Liver (tissue), 9 donors: ENCODE data around the gene LCN12. TPM values are rescaled to one million over a fixed set of nuclear protein-coding genes. Genes with fewer than 3 reads are reported as not detected.

Experiments used
- DNase-seq: peaks from one replicate; pipeline ENCODE4 v3.0.0-alpha.2; 2017; ENCODE audit warnings: low spot score
- H3K27ac ChIP-seq, 2 donors: one replicate each; pipeline ENCODE4 v1.7.0; 2013; ENCODE audit warnings: inconsistent platforms in 2 of 2, low read length in 2 of 2, control low read depth in 1 of 2, low read depth in 1 of 2, mild to moderate bottlenecking in 1 of 2
- H3K27me3 ChIP-seq, 4 donors: one replicate each; pipeline versions ENCODE4 v1.6.1 to v1.7.0; 2013; ENCODE audit warnings: low read length in 3 of 4, inconsistent platforms in 1 of 4, mild to moderate bottlenecking in 1 of 4, moderate library complexity in 1 of 4; ENCODE audit not compliant: control insufficient read depth in 4 of 4, insufficient read depth in 4 of 4
- H3K36me3 ChIP-seq, 4 donors: one replicate each; pipeline versions ENCODE4 v1.6.1 to v1.7.0; 2013; ENCODE audit warnings: low read length in 3 of 4, mild to moderate bottlenecking in 3 of 4, low read depth in 1 of 4, moderate library complexity in 1 of 4; ENCODE audit not compliant: control insufficient read depth in 4 of 4, insufficient read depth in 3 of 4
- H3K4me1 ChIP-seq, 4 donors: one replicate each; pipeline versions ENCODE4 v1.6.1 to v1.7.0; 2013; ENCODE audit warnings: low read length in 3 of 4, mild to moderate bottlenecking in 3 of 4, moderate library complexity in 1 of 4; ENCODE audit not compliant: control insufficient read depth in 4 of 4, insufficient read depth in 4 of 4
- H3K4me3 ChIP-seq, 3 donors: one replicate each; pipeline versions ENCODE4 v1.6.1 to v1.7.0; 2013; ENCODE audit warnings: low read length in 3 of 3, control low read depth in 1 of 3, low read depth in 1 of 3, mild to moderate bottlenecking in 1 of 3
- H3K9ac ChIP-seq, 2 donors: one replicate each; pipeline ENCODE4 v1.7.0; 2013; ENCODE audit warnings: low read length in 2 of 2, mild to moderate bottlenecking in 2 of 2, moderate library complexity in 2 of 2, control low read depth in 1 of 2, low read depth in 1 of 2
- H3K9me3 ChIP-seq, 4 donors: one replicate each; pipeline versions ENCODE4 v1.6.1 to v1.7.0; 2013; ENCODE audit warnings: low read length in 3 of 4; ENCODE audit not compliant: control insufficient read depth in 4 of 4
- EGR1 ChIP-seq, 2 donors: IDR thresholded peaks; 2 replicates each; pipeline ENCODE4 v1.6.1; 2016 to 2018; ENCODE audit warnings: antibody characterized with exemption in 2 of 2, low read depth in 2 of 2
- FOXA1 ChIP-seq: IDR thresholded peaks from 2 replicates; pipeline ENCODE4 v1.6.1; 2016; ENCODE audit warnings: antibody characterized with exemption
- FOXA2 ChIP-seq: IDR thresholded peaks from 2 replicates; pipeline ENCODE4 v1.6.1; 2016; ENCODE audit warnings: antibody characterized with exemption
- GABPA ChIP-seq, 2 donors: IDR thresholded peaks in 1 of 2; conservative IDR thresholded peaks in 1 of 2; 2 replicates each; pipeline ENCODE4 v1.6.1; 2016; ENCODE audit warnings: antibody characterized with exemption in 2 of 2, mild to moderate bottlenecking in 1 of 2, moderate library complexity in 1 of 2
- HNF4A ChIP-seq, 2 donors: conservative IDR thresholded peaks; 2 replicates each; pipeline ENCODE4 v1.6.1; 2016; ENCODE audit warnings: antibody characterized with exemption in 2 of 2, mild to moderate bottlenecking in 2 of 2
- HNF4G ChIP-seq: IDR thresholded peaks from 2 replicates; pipeline ENCODE4 v1.6.1; 2016; ENCODE audit warnings: antibody characterized with exemption
- JUND ChIP-seq, 2 donors: IDR thresholded peaks; 2 replicates each; pipeline ENCODE4 v1.6.1; 2016; ENCODE audit warnings: antibody characterized with exemption in 2 of 2
- NR2F2 ChIP-seq: IDR thresholded peaks from 2 replicates; pipeline ENCODE4 v1.6.1; 2016; ENCODE audit warnings: antibody characterized with exemption
- RXRA ChIP-seq, 2 donors: IDR thresholded peaks; 2 replicates each; pipeline ENCODE4 v1.6.1; 2017 to 2018; ENCODE audit warnings: antibody characterized with exemption in 2 of 2, mild to moderate bottlenecking in 1 of 2
- SP1 ChIP-seq: IDR thresholded peaks from 2 replicates; pipeline ENCODE4 v1.6.1; 2018; ENCODE audit warnings: antibody characterized with exemption, mild to moderate bottlenecking
- YY1 ChIP-seq: IDR thresholded peaks from 2 replicates; pipeline ENCODE4 v1.6.1; 2016; ENCODE audit warnings: antibody characterized with exemption, mild to moderate bottlenecking
- WGBS: extraction: QIAGEN DNeasy Blood & Tissue Kit; methylation state at CpG from one replicate; pipeline ENCODE4 v1.1.7; 2013; 5-methylcytosine and 5-hydroxymethylcytosine counted together
- polyA plus RNA-seq, 2 donors: library from polyadenylated mRNA; stranded (reverse) in 1 of 2; unstranded in 1 of 2; fragments of 200-250 nt in 1 of 2; fragments of >200 nt in 1 of 2; fragmentation: Nextera tagmentation in 1 of 2; extraction: Ambion mirVana in 1 of 2; gene quantifications; one replicate each; pipeline versions ENCODE4 v1.2.1 to v1.2.3, GENCODE V29; 2013 to 2015
- total RNA-seq, 2 donors: library from RNA; depleted of rRNA; stranded (reverse); fragments of >200 nt; gene quantifications; one replicate each; pipeline ENCODE4 v1.2.3, GENCODE V29; 2014
- TF ChIP-seq, protein P1 (sequence below): IDR thresholded peaks from 2 replicates; pipeline ENCODE4 v1.6.1; 2016; ENCODE audit warnings: antibody characterized with exemption, mild to moderate bottlenecking
- TF ChIP-seq, protein P2 (sequence below): IDR thresholded peaks from 2 replicates; pipeline ENCODE4 v1.6.1; 2016; ENCODE audit warnings: antibody characterized with exemption
- TF ChIP-seq, protein P3 (sequence below): fragments of 150-350 bp; IDR thresholded peaks from 2 replicates; pipeline ENCODE4 v1.5.1; 2017; ENCODE audit warnings: improper control_type of control experiment, low read depth, low read length; ENCODE audit not compliant: missing input control
- TF ChIP-seq, protein P4 (sequence below): IDR thresholded peaks from 2 replicates; pipeline ENCODE4 v1.6.1; 2016; ENCODE audit warnings: antibody characterized with exemption
- TF ChIP-seq, protein P5 (sequence below): IDR thresholded peaks from 2 replicates; pipeline ENCODE4 v1.6.1; 2016; ENCODE audit warnings: antibody characterized with exemption
- donor health status: healthy.
- donor health status: healthy.
- donor health status: healthy.
- donor health status: healthy.
- donor health status: healthy.

The LCN12 gene
- total and polyA plus RNA-seq, 4 donors = 2.3 to 12.2 (median 6.2) TPM

DNA sequence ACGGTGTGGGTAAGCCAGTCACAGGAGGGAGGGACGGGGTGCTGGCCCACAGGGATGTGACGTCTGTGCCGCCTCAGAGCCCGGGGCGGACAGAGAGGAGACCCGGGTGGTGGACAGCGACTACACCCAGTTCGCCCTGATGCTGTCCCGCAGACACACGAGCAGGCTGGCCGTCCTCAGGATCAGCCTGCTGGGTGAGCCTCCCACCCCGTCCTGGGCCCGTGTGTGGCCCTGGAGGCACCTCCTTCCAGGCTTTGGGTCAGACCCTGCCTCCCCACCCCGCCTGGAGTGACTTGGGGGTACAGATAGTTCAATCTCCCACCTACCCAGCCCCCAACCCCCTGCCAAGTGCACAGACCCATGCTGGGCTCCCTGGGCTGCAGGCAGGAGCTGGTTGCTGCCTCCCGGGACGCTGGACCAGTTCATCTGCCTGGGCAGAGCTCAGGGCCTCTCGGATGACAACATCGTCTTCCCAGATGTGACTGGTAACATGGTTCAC, 1.7 kb downstream of the LCN12 start:
- Histone ChIP-seq H3K27ac (no peak overlapping the region), H3K4me3 (no peak overlapping the region), H3K27me3 (no peaks in the 10 kb centered on the region), H3K36me3 (no peaks in the 10 kb centered on the region), H3K9ac (no peak overlapping the region), H3K9me3 (no peaks in the 10 kb centered on the region), H3K4me1 (peaks cover 0 to 14% (median 5%) of the 10 kb centered on the region in 4 donors)
- TF ChIP-seq, protein P1, sequence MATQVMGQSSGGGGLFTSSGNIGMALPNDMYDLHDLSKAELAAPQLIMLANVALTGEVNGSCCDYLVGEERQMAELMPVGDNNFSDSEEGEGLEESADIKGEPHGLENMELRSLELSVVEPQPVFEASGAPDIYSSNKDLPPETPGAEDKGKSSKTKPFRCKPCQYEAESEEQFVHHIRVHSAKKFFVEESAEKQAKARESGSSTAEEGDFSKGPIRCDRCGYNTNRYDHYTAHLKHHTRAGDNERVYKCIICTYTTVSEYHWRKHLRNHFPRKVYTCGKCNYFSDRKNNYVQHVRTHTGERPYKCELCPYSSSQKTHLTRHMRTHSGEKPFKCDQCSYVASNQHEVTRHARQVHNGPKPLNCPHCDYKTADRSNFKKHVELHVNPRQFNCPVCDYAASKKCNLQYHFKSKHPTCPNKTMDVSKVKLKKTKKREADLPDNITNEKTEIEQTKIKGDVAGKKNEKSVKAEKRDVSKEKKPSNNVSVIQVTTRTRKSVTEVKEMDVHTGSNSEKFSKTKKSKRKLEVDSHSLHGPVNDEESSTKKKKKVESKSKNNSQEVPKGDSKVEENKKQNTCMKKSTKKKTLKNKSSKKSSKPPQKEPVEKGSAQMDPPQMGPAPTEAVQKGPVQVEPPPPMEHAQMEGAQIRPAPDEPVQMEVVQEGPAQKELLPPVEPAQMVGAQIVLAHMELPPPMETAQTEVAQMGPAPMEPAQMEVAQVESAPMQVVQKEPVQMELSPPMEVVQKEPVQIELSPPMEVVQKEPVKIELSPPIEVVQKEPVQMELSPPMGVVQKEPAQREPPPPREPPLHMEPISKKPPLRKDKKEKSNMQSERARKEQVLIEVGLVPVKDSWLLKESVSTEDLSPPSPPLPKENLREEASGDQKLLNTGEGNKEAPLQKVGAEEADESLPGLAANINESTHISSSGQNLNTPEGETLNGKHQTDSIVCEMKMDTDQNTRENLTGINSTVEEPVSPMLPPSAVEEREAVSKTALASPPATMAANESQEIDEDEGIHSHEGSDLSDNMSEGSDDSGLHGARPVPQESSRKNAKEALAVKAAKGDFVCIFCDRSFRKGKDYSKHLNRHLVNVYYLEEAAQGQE = no peak
- TF ChIP-seq, protein P2, sequence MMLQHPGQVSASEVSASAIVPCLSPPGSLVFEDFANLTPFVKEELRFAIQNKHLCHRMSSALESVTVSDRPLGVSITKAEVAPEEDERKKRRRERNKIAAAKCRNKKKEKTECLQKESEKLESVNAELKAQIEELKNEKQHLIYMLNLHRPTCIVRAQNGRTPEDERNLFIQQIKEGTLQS = no peak
- TF ChIP-seq, protein P3, sequence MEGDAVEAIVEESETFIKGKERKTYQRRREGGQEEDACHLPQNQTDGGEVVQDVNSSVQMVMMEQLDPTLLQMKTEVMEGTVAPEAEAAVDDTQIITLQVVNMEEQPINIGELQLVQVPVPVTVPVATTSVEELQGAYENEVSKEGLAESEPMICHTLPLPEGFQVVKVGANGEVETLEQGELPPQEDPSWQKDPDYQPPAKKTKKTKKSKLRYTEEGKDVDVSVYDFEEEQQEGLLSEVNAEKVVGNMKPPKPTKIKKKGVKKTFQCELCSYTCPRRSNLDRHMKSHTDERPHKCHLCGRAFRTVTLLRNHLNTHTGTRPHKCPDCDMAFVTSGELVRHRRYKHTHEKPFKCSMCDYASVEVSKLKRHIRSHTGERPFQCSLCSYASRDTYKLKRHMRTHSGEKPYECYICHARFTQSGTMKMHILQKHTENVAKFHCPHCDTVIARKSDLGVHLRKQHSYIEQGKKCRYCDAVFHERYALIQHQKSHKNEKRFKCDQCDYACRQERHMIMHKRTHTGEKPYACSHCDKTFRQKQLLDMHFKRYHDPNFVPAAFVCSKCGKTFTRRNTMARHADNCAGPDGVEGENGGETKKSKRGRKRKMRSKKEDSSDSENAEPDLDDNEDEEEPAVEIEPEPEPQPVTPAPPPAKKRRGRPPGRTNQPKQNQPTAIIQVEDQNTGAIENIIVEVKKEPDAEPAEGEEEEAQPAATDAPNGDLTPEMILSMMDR = no peak
- no peak for TF ChIP-seq YY1
- TF ChIP-seq, protein P4, sequence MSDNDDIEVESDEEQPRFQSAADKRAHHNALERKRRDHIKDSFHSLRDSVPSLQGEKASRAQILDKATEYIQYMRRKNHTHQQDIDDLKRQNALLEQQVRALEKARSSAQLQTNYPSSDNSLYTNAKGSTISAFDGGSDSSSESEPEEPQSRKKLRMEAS = no peak
- no peak for TF ChIP-seq HNF4G
- no peak for TF ChIP-seq RXRA (IDR thresholded peaks at IDR 0.05)
- no peak for TF ChIP-seq FOXA2
- TF ChIP-seq EGR1 (IDR thresholded peaks at IDR 0.05; ENCODE audit: low read depth in 2 of 2) = no peak
- 88% methylated on average over 19 of the region's 19 CpGs for WGBS
- DNase-seq = no peak

DNA sequence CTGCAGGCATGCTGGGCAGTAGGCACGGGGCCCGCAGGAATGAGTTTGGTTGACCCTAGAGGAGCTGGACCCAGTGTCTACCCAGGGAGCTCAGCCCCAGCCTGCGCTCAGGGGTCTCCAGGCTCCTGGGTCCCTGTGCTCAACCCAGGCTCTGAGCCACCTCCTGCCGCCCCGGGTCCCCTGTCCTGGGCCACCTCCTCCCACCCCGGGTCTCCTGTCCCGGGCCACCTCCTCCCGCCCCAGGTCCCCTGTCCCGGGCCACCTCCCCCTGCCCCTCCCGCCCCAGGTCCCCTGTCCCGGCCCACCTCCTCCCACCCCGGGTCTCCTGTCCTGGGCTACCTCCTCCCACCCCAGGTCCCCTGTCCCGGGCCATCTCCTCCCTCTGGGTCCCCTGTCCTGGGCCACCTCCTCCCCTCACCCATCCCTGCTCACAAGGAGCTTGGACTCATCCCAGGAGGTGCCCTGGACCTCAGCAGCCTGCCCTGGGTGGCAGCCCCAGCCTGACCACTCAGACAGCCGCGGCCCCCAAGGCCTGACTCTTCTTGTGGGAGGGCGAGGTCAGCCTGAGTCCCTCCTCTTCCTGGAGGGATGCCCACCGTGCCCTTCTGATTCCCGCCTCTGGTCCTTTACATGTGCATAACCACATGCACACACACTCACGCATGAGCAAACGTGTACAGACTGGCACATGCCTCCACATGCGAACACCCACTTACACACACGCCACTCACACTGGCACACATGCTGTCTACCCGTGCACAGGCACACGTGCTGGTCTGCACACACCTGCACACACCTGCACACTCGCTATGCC, 2.4 kb downstream of the LCN12 start:
- Histone ChIP-seq H3K27me3 (no peaks in the 10 kb centered on the region), H3K4me3 (no peak overlapping the region), H3K4me1 (peaks cover 0 to 10% (median under 1%) of the 10 kb centered on the region in 4 donors), H3K9me3 (no peaks in the 10 kb centered on the region), H3K36me3 (no peaks in the 10 kb centered on the region), H3K27ac (no peak overlapping the region), H3K9ac (no peak overlapping the region)
- DNase-seq = no peak
- TF ChIP-seq RXRA (IDR thresholded peaks at IDR 0.05) (no peak), HNF4A (conservative IDR thresholded peaks at IDR 0.05) (no peak), SP1 (no peak), FOXA1 (no peak), JUND (IDR thresholded peaks at IDR 0.05) (no peak), EGR1 (IDR thresholded peaks at IDR 0.05; ENCODE audit: low read depth in 2 of 2) (no peak), GABPA (IDR thresholded peaks at IDR 0.05 in 1 of 2, conservative IDR thresholded peaks at IDR 0.05 in 1 of 2) (no peak), NR2F2 (no peak), YY1 (no peak), HNF4G (no peak), FOXA2 (no peak)
- TF ChIP-seq, protein P1 = no peak
- TF ChIP-seq, protein P5, sequence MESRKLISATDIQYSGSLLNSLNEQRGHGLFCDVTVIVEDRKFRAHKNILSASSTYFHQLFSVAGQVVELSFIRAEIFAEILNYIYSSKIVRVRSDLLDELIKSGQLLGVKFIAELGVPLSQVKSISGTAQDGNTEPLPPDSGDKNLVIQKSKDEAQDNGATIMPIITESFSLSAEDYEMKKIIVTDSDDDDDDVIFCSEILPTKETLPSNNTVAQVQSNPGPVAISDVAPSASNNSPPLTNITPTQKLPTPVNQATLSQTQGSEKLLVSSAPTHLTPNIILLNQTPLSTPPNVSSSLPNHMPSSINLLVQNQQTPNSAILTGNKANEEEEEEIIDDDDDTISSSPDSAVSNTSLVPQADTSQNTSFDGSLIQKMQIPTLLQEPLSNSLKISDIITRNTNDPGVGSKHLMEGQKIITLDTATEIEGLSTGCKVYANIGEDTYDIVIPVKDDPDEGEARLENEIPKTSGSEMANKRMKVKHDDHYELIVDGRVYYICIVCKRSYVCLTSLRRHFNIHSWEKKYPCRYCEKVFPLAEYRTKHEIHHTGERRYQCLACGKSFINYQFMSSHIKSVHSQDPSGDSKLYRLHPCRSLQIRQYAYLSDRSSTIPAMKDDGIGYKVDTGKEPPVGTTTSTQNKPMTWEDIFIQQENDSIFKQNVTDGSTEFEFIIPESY = no peak
- TF ChIP-seq, protein P2 = no peak
- WGBS = 95% methylated on average over 25 of the region's 25 CpGs
